Osteocyte (in vitro differentiated cells): Measurements from ENCODE around the gene NDUFS5. TPM values are rescaled to one million over a fixed set of nuclear protein-coding genes. Genes with fewer than 3 reads are reported as not detected.

ENCODE experiments used
- DNase-seq: peaks from one replicate; pipeline ENCODE4 v3.0.0; 2021; ENCODE audit warnings: mixed read lengths; ENCODE audit not compliant: unreplicated experiment; ENCODE audit errors: extremely low spot score
- H3K27ac Mint-ChIP-seq: one replicate; pipeline ENCODE4 v1.8.0; 2021; ENCODE audit warnings: mild to moderate bottlenecking, mixed read lengths; ENCODE audit not compliant: unreplicated experiment
- H3K27me3 Mint-ChIP-seq: one replicate; pipeline ENCODE4 v1.8.0; 2021; ENCODE audit warnings: mixed read lengths; ENCODE audit not compliant: unreplicated experiment
- H3K36me3 Mint-ChIP-seq: one replicate; pipeline ENCODE4 v1.8.0; 2021; ENCODE audit warnings: mixed read lengths; ENCODE audit not compliant: unreplicated experiment
- H3K4me1 Mint-ChIP-seq: one replicate; pipeline ENCODE4 v1.8.0; 2021; ENCODE audit warnings: mixed read lengths; ENCODE audit not compliant: unreplicated experiment
- H3K4me3 Mint-ChIP-seq: one replicate; pipeline ENCODE4 v1.8.0; 2021; ENCODE audit warnings: mild to moderate bottlenecking, moderate library complexity, mixed read lengths; ENCODE audit not compliant: unreplicated experiment
- H3K9me3 Mint-ChIP-seq: one replicate; pipeline ENCODE4 v1.8.0; 2021; ENCODE audit warnings: mixed read lengths; ENCODE audit not compliant: unreplicated experiment
- total RNA-seq: library from RNA; stranded (reverse); gene quantifications from 2 replicates; pipeline ENCODE4 v1.2.1, GENCODE V29; 2021
- TF ChIP-seq, protein P1 (sequence below): fragments of 200-600 bp; sonication (generic); IDR thresholded peaks from 2 replicates; pipeline ENCODE4 v1.5.0; 2021; ENCODE audit warnings: antibody characterized with exemption, mild to moderate bottlenecking, moderate library complexity

NDUFS5 gene
- total RNA-seq, 1 donor from 2014 or later: 157 TPM

DNA sequence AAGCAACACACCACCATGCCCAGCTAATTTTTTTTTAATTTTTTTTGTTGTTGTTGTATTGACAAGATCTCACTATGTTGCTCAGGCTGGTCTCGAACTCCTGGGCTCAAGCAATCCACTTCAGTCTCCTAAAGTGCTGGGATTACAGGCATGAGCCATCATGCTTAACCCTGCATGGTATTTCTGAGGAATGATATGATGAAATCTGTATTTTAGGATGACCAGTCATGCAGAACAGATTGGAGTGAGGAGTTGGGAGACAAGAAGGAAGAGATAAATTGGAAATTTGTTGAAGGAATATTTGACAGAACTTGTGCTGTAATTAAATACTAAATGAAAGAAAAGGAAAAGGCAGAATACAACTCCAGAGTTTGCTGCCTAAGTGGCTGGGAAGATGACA, 4.7 kb upstream of the NDUFS5 start:
- Mint-ChIP-seq H3K4me3 (no peak overlapping the region), H3K27ac (no peak overlapping the region), H3K4me1 (peaks cover 8% of the 10 kb centered on the region), H3K27me3 (no peaks in the 10 kb centered on the region), H3K36me3 (peaks cover 1% of the 10 kb centered on the region), H3K9me3 (no peaks in the 10 kb centered on the region)
- no peak for DNase-seq
- TF ChIP-seq, protein P1, sequence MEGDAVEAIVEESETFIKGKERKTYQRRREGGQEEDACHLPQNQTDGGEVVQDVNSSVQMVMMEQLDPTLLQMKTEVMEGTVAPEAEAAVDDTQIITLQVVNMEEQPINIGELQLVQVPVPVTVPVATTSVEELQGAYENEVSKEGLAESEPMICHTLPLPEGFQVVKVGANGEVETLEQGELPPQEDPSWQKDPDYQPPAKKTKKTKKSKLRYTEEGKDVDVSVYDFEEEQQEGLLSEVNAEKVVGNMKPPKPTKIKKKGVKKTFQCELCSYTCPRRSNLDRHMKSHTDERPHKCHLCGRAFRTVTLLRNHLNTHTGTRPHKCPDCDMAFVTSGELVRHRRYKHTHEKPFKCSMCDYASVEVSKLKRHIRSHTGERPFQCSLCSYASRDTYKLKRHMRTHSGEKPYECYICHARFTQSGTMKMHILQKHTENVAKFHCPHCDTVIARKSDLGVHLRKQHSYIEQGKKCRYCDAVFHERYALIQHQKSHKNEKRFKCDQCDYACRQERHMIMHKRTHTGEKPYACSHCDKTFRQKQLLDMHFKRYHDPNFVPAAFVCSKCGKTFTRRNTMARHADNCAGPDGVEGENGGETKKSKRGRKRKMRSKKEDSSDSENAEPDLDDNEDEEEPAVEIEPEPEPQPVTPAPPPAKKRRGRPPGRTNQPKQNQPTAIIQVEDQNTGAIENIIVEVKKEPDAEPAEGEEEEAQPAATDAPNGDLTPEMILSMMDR: no peak

DNA sequence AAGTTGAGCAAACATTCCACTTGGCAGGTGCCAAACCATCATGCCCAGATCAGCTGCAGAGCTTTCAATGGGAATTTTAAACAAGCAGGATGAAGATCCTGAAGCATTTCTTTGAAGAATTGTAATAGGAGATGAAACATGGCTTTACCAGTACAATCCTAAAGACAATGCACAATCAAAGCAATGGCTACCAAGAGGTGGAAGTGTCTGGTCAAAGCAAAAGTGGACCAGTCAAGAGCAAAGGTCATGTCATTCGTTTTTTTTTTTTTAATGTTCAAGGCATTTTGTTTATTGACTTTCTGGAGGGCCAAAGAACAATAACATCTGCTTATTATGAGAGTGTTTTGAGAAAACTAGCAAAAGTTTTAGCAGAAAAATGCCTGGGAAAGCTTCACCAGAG, 3.0 kb upstream of the NDUFS5 start:
- Mint-ChIP-seq H3K27me3 (no peaks in the 10 kb centered on the region), H3K36me3 (peaks cover 1% of the 10 kb centered on the region), H3K4me3 (no peak overlapping the region), H3K27ac (no peak overlapping the region), H3K4me1 (peaks cover 19% of the 10 kb centered on the region), H3K9me3 (no peaks in the 10 kb centered on the region)
- TF ChIP-seq, protein P1: no peak
- DNase-seq: no peak

DNA sequence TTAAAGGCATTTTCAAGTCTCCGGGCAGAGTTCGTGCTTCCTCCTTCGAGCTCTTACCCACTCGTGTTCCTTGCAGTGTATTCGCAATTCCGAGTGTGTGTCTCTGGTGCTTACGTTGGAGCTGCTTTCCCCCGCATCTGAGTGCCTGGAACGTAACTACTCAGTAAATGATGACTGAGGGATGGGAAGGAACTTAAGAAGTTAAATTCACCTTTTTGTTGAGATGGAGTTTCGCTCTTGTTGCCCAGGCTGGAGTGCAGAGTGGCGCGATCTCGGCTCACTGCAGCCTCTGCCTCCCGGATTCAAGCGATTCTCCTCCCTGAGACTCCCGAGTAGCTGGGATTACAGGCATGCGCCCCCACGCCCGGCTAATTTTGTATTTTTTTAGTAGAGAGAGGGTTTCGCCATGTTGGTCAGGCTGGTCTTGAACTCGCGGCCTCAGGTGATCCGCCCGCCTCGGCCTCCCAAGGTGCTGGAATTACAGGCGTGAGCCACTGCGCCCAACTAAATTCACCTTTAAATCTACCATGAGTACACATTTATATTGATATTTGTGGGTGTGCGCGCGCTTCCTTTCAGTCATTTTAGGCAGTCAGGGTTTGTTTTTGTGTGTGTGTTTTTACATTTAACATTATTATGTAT, 837 bp downstream of the NDUFS5 start:
- DNase-seq: no peak
- no peaks in the 10 kb centered on the region for H3K27me3 Mint-ChIP-seq
- H3K4me3 Mint-ChIP-seq: peak overlapping the region; percentile 92
- H3K4me1 Mint-ChIP-seq: peaks cover 20% of the 10 kb centered on the region
- H3K9me3 Mint-ChIP-seq: no peaks in the 10 kb centered on the region
- peaks cover 14% of the 10 kb centered on the region for H3K36me3 Mint-ChIP-seq
- TF ChIP-seq, protein P1: no peak
- H3K27ac Mint-ChIP-seq: peak overlapping the region; percentile 97

DNA sequence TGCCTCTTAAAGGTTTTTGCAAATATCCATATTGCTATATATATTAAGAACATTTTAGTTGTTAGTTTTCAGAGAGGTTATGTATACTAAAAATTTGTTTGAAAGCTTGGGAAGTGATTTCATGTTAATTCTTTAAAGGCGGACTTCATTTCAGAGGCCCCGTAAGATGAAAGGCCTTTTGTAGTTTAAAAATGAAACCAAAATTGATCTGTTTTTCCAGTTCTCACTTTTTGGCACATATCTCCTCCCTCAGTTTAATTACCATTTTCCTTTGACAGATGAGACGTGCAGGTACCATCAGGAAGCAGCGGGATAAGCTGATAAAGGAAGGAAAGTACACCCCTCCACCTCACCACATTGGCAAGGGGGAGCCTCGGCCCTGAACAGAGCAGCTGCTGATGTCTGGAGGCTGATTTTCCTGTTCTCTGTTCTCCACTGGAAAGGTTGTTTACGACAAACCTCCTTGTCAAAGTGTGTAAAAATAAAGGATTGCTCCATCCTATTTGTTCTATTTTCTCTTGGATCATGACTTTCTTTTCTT, 8.0 kb downstream of the NDUFS5 start:
- DNase-seq: no peak
- Mint-ChIP-seq H3K27me3 (no peaks in the 10 kb centered on the region), H3K36me3 (peaks cover 38% of the 10 kb centered on the region), H3K27ac (no peak overlapping the region), H3K4me1 (peaks cover 3% of the 10 kb centered on the region), H3K9me3 (no peaks in the 10 kb centered on the region), H3K4me3 (no peak overlapping the region)
- TF ChIP-seq, protein P1: no peak

DNA sequence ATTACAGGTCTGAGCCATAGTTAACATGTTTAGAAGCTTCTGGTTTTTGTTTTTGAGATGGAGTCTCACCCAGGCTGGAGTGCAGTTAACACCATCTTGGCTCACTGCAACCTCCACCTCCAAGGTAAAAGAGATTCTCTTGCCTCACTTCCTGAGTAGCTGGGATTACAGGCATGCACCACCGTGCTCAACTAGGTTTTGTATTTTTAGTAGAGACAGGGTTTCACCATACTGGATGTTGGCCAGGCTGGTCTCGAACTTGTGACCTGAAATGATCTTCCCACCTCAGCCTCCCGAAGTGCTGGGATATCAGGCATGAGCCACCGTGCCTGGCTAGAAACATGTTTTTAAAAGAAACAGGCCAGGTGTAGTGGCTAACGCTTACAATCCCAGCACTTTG, 10.5 kb downstream of the NDUFS5 start:
- H3K4me1 Mint-ChIP-seq: peaks cover 3% of the 10 kb centered on the region
- peaks cover 33% of the 10 kb centered on the region for H3K36me3 Mint-ChIP-seq
- H3K4me3 Mint-ChIP-seq: no peak overlapping the region
- H3K9me3 Mint-ChIP-seq: no peaks in the 10 kb centered on the region
- no peaks in the 10 kb centered on the region for H3K27me3 Mint-ChIP-seq
- TF ChIP-seq, protein P1: no peak
- H3K27ac Mint-ChIP-seq: no peak overlapping the region
- DNase-seq: no peak
